ENCODE data around the gene MAGI2.

The MAGI2 gene

DNA sequence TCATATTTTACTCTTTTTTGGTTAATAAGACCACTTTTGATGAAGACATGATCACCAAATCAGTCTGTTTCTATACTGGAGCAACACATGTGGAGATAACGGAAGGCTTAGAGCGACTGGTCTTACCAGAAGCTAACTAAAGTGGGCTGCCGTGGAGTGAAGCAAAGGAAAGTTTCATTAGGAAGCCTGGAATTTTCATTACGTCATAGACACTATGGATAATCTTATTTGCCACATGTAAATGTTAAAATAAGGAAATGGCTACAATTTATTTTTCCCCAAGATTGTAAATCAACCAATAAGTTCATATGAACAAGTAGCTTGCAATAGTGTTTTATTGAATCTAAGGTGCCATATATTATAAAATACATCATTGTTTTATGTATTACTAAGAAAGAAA is 1469.5 kb downstream of the MAGI2 start:
- H3K36me3 ChIP-seq (ENCODE audit: low read length) = no peaks in the 10 kb centered on the region
- no peaks in the 10 kb centered on the region for H3K79me2 ChIP-seq (ENCODE audit: insufficient read depth, low read length)
- no peak for TF ChIP-seq EZH2phosphoT487 (conservative IDR thresholded peaks at IDR 0.05; ENCODE audit: low read length)
- no peak for TF ChIP-seq CTCF (IDR thresholded peaks at IDR 0.05; ENCODE audit: insufficient read depth, low read length, poor library complexity, severe bottlenecking)
- no peak overlapping the region for H3K27ac ChIP-seq (ENCODE audit: low read depth, low read length)
- H3K4me2 ChIP-seq (ENCODE audit: low read depth, low read length, poor library complexity, severe bottlenecking) = no peak overlapping the region
- no peaks in the 10 kb centered on the region for H3K27me3 ChIP-seq (ENCODE audit: low read length)
- H3K9ac ChIP-seq (ENCODE audit: low read length) = no peak overlapping the region
- H3K4me3 ChIP-seq (ENCODE audit: insufficient read depth, low read length, poor library complexity, severe bottlenecking) = no peak overlapping the region
- no peaks in the 10 kb centered on the region for H3F3A ChIP-seq (ENCODE audit: insufficient read depth)
- H4K20me1 ChIP-seq (ENCODE audit: low read depth, low read length) = no peaks in the 10 kb centered on the region
- no peaks in the 10 kb centered on the region for H3K9me3 ChIP-seq (ENCODE audit: insufficient read depth, low read length)
- H3K9me2 ChIP-seq (replicated peaks; ENCODE audit: insufficient read depth, low read length) = no peaks in the 10 kb centered on the region
- no peak overlapping the region for H2AFZ ChIP-seq (ENCODE audit: low read depth, low read length, severe bottlenecking)

DNA sequence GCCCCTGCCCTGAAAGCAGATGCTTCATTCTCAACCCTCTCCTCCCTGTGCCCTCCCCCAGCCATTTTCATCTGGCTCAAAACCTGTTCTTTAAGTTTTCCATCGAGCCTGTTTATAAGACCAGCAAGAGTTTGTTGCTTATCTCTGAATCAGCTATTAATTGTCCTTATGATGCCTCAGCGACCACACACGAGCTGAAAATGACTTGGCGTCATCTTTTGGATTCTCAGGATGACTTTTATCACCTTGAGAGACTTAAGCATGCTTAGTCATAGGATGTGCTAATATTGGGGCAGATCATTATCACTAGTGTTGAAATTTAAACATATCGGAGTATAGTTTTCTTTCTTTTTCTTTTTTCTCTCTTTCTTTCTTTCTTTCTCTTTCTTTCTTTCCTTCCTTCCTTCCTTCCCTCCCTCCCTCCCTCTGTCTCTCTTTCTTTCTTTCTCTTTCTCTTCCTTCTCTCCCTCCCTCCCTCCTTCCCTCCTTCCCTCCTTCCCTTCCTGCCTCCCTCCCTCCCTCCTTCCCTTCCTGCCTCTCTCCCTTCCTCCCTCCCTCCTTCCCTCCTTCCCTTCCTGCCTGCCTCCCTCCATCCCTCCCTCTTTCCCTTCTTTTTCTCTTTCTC is 1470.4 kb downstream of the MAGI2 start:
- Histone ChIP-seq H3K9me2 (replicated peaks; ENCODE audit: insufficient read depth, low read length) (no peaks in the 10 kb centered on the region), H3K36me3 (ENCODE audit: low read length) (no peaks in the 10 kb centered on the region), H3F3A (ENCODE audit: insufficient read depth) (no peaks in the 10 kb centered on the region), H3K27ac (ENCODE audit: low read depth, low read length) (no peak overlapping the region), H3K9me3 (ENCODE audit: insufficient read depth, low read length) (no peaks in the 10 kb centered on the region), H2AFZ (ENCODE audit: low read depth, low read length, severe bottlenecking) (no peak overlapping the region), H3K9ac (ENCODE audit: low read length) (no peak overlapping the region), H3K4me2 (ENCODE audit: low read depth, low read length, poor library complexity, severe bottlenecking) (no peak overlapping the region), H4K20me1 (ENCODE audit: low read depth, low read length) (no peaks in the 10 kb centered on the region), H3K4me3 (ENCODE audit: insufficient read depth, low read length, poor library complexity, severe bottlenecking) (no peak overlapping the region), H3K79me2 (ENCODE audit: insufficient read depth, low read length) (no peaks in the 10 kb centered on the region), H3K27me3 (ENCODE audit: low read length) (no peaks in the 10 kb centered on the region)
- TF ChIP-seq EZH2phosphoT487 (conservative IDR thresholded peaks at IDR 0.05; ENCODE audit: low read length) = no peak
- no peak for TF ChIP-seq CTCF (IDR thresholded peaks at IDR 0.05; ENCODE audit: insufficient read depth, low read length, poor library complexity, severe bottlenecking)

- H3K4me2 ChIP-seq (ENCODE audit: low read depth, low read length, poor library complexity, severe bottlenecking) = no peak overlapping the region
- no peak overlapping the region for H3K27ac ChIP-seq (ENCODE audit: low read depth, low read length)
- no peak overlapping the region for H3K9ac ChIP-seq (ENCODE audit: low read length)
- H3K4me3 ChIP-seq (ENCODE audit: insufficient read depth, low read length, poor library complexity, severe bottlenecking) = no peak overlapping the region
- H3K79me2 ChIP-seq (ENCODE audit: insufficient read depth, low read length) = no peaks in the 10 kb centered on the region
- no peaks in the 10 kb centered on the region for H3K36me3 ChIP-seq (ENCODE audit: low read length)
- no peaks in the 10 kb centered on the region for H3F3A ChIP-seq (ENCODE audit: insufficient read depth)
- no peaks in the 10 kb centered on the region for H3K9me3 ChIP-seq (ENCODE audit: insufficient read depth, low read length)
- H4K20me1 ChIP-seq (ENCODE audit: low read depth, low read length) = no peaks in the 10 kb centered on the region
- no peaks in the 10 kb centered on the region for H3K27me3 ChIP-seq (ENCODE audit: low read length)
- H2AFZ ChIP-seq (ENCODE audit: low read depth, low read length, severe bottlenecking) = no peak overlapping the region
- no peaks in the 10 kb centered on the region for H3K9me2 ChIP-seq (replicated peaks; ENCODE audit: insufficient read depth, low read length)
- TF ChIP-seq CTCF (IDR thresholded peaks at IDR 0.05; ENCODE audit: insufficient read depth, low read length, poor library complexity, severe bottlenecking) = no peak
- no peak for TF ChIP-seq EZH2phosphoT487 (conservative IDR thresholded peaks at IDR 0.05; ENCODE audit: low read length)
Measured at GRCh38 chr7:77980087-77980713, 1473.3 kb downstream of the MAGI2 start.
